Natural killer cell (primary cell): ENCODE results near the gene C22orf15. TPM values are rescaled to one million over a fixed set of nuclear protein-coding genes. Genes with fewer than 3 reads are reported as not detected.

Experiments used
- ATAC-seq, 3 donors: fragments of 150-1000 bp in 2 of 3; fragments of 200-7000 bp in 1 of 3; cut with Tn5 transposase; 1 replicate in 1 of 3; 2 replicates in 2 of 3; pipeline ENCODE4 v1.10.0; 2021; ENCODE audit warnings: mild to moderate bottlenecking in 2 of 3, moderate library complexity in 2 of 3
- DNase-seq, 2 donors: peaks; one replicate each; pipeline versions ENCODE4 v3.0.0 to v3.0.0-alpha.2; 2013 to 2021; ENCODE audit warnings: mixed read lengths in 1 of 2
- H3K27ac ChIP-seq: one replicate; pipeline ENCODE4 v1.5.1; 2013; ENCODE audit warnings: mild to moderate bottlenecking, low read length
- H3K27me3 ChIP-seq: one replicate; pipeline ENCODE4 v1.6.1; 2013; ENCODE audit warnings: low read length; ENCODE audit not compliant: control insufficient read depth, insufficient read depth
- H3K36me3 ChIP-seq: one replicate; pipeline ENCODE4 v1.6.1; 2013; ENCODE audit warnings: low read length; ENCODE audit not compliant: control insufficient read depth, insufficient read depth
- H3K4me1 ChIP-seq: one replicate; pipeline ENCODE4 v1.6.1; 2013; ENCODE audit warnings: low read length; ENCODE audit not compliant: control insufficient read depth, insufficient read depth
- H3K4me3 ChIP-seq: one replicate; pipeline ENCODE4 v1.5.1; 2013; ENCODE audit warnings: low read length
- H3K9me3 ChIP-seq: one replicate; pipeline ENCODE4 v1.6.1; 2013; ENCODE audit warnings: low read length; ENCODE audit not compliant: control insufficient read depth, insufficient read depth
- H3K27ac Mint-ChIP-seq, 2 donors: one replicate each; pipeline ENCODE4 v1.8.0; 2022; ENCODE audit warnings: mild to moderate bottlenecking in 2 of 2, mixed read lengths in 2 of 2, moderate library complexity in 1 of 2
- H3K27me3 Mint-ChIP-seq, 2 donors: one replicate each; pipeline ENCODE4 v1.8.0; 2022; ENCODE audit warnings: low read depth in 2 of 2, mixed read lengths in 2 of 2
- H3K36me3 Mint-ChIP-seq: one replicate; pipeline ENCODE4 v1.8.0; 2022; ENCODE audit warnings: mixed read lengths
- H3K4me1 Mint-ChIP-seq, 2 donors: one replicate each; pipeline ENCODE4 v1.8.0; 2022; ENCODE audit warnings: mixed read lengths in 2 of 2
- H3K4me3 Mint-ChIP-seq: one replicate; pipeline ENCODE4 v1.8.0; 2022; ENCODE audit warnings: mild to moderate bottlenecking, moderate library complexity, mixed read lengths
- H3K9me3 Mint-ChIP-seq, 2 donors: one replicate each; pipeline ENCODE4 v1.8.0; 2022; ENCODE audit warnings: mixed read lengths in 2 of 2
- CTCF ChIP-seq: fragments of 200-600 bp; IDR thresholded peaks from one replicate; pipeline ENCODE4 v1.8.0; 2022; ENCODE audit warnings: antibody characterized with exemption
- whole genome bisulfite sequencing: methylation state at CpG from one replicate; pipeline ENCODE4 v1.1.7; 2013; ENCODE audit warnings: missing lambda C conversion rate; ENCODE audit not compliant: insufficient coverage; 5-methylcytosine and 5-hydroxymethylcytosine counted together
- intact Hi-C: fragments of 100-400 bp; cut with micrococcal nuclease; formaldehyde crosslinking; loops from one replicate; pipeline ENCODE4 v1.14.2; 2022
- total RNA-seq, 4 donors: library from RNA; stranded (reverse); fragments of 120-200 nt in 1 of 4; gene quantifications; one replicate each; pipeline versions ENCODE4 v1.2.3 to v1.2.4, GENCODE V29; 2013 to 2022

C22orf15 gene
- total RNA-seq, 3 donors from 2014 or later (not counting 1 experiment from before 2014, with no cell fraction given): not detected

DNA sequence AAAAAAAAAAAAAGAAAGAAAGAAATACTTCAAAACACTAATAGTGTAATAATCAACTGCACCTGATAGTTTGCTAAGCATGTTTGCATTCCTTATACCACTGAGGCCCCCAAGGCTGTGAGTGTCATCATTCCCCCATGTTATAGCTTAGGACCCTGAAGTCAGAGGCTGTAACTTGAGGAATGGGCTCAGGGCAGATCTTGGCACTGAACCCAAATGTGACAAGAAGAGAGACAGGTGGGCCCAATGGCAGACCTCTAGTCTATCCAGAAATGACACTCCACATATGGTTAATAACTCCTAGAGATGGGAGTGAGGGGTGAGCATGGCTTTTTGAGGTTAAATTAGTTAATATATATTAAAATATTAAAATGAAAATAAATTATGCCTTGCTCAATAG lies 25.1 kb upstream of the C22orf15 start:
- H3K4me1 ChIP-seq: no peaks in the 10 kb centered on the region
- Mint-ChIP-seq H3K36me3 (no peaks in the 10 kb centered on the region), H3K27ac (no peak overlapping the region), H3K27me3 (no peaks in the 10 kb centered on the region), H3K4me1 (no peaks in the 10 kb centered on the region), H3K4me3 (no peak overlapping the region), H3K9me3 (no peaks in the 10 kb centered on the region)
- H3K27me3 ChIP-seq: no peaks in the 10 kb centered on the region
- H3K27ac ChIP-seq: no peak overlapping the region
- ATAC-seq (no peak), DNase-seq (no peak)
- H3K4me3 ChIP-seq: no peak overlapping the region
- no peak for TF ChIP-seq CTCF
- H3K9me3 ChIP-seq: no peaks in the 10 kb centered on the region
- intact Hi-C loops: no loop called here
- peaks cover 9% of the 10 kb centered on the region for H3K36me3 ChIP-seq

- peaks cover 12 to 19% of the 10 kb centered on the region in 2 donors for H3K4me1 Mint-ChIP-seq
- no peak overlapping the region for H3K27ac Mint-ChIP-seq
- WGBS: 96% methylated on average over 7 of the region's 7 CpGs
- intact Hi-C loops: no loop called here
- H3K27me3 ChIP-seq: no peaks in the 10 kb centered on the region
- H3K4me1 ChIP-seq: no peaks in the 10 kb centered on the region
- no peak for DNase-seq
- TF ChIP-seq CTCF: no peak
- H3K36me3 ChIP-seq: peaks cover 28% of the 10 kb centered on the region
- no peak overlapping the region for H3K4me3 ChIP-seq
- H3K27me3 Mint-ChIP-seq: no peaks in the 10 kb centered on the region
- no peak for ATAC-seq
- H3K27ac ChIP-seq: no peak overlapping the region
- peaks cover 13% of the 10 kb centered on the region for H3K36me3 Mint-ChIP-seq
- no peaks in the 10 kb centered on the region for H3K9me3 ChIP-seq
- H3K9me3 Mint-ChIP-seq: no peaks in the 10 kb centered on the region
- H3K4me3 Mint-ChIP-seq: no peak overlapping the region
Observed at GRCh38 chr22:23742505-23743264, 20.1 kb upstream of the C22orf15 start.

- Histone ChIP-seq H3K27me3 (no peaks in the 10 kb centered on the region), H3K4me3 (no peak overlapping the region), H3K27ac (no peak overlapping the region), H3K36me3 (peaks cover 28% of the 10 kb centered on the region), H3K4me1 (no peaks in the 10 kb centered on the region), H3K9me3 (no peaks in the 10 kb centered on the region)
- H3K27me3 Mint-ChIP-seq: no peaks in the 10 kb centered on the region
- H3K27ac Mint-ChIP-seq: no peak overlapping the region
- TF ChIP-seq CTCF: no peak
- DNase-seq (no peak), ATAC-seq (no peak)
- peaks cover 12 to 19% of the 10 kb centered on the region in 2 donors for H3K4me1 Mint-ChIP-seq
- WGBS: 96% methylated on average over 2 of the region's 2 CpGs
- H3K4me3 Mint-ChIP-seq: no peak overlapping the region
- H3K36me3 Mint-ChIP-seq: peaks cover 13% of the 10 kb centered on the region
- intact Hi-C loops: no loop called here
- H3K9me3 Mint-ChIP-seq: no peaks in the 10 kb centered on the region
Observed at GRCh38 chr22:23743303-23743705, 19.5 kb upstream of the C22orf15 start.

GRCh38 chr22:23744001-23744400 lies 18.8 kb upstream of the C22orf15 start:
- Histone ChIP-seq H3K9me3 (no peaks in the 10 kb centered on the region), H3K27ac (no peak overlapping the region), H3K27me3 (no peaks in the 10 kb centered on the region), H3K4me3 (no peak overlapping the region), H3K4me1 (no peaks in the 10 kb centered on the region), H3K36me3 (peaks cover 28% of the 10 kb centered on the region)
- Mint-ChIP-seq H3K27me3 (no peaks in the 10 kb centered on the region), H3K4me1 (peaks cover 12 to 19% of the 10 kb centered on the region in 2 donors), H3K9me3 (no peaks in the 10 kb centered on the region), H3K27ac (no peak overlapping the region), H3K4me3 (no peak overlapping the region), H3K36me3 (peaks cover 13% of the 10 kb centered on the region)
- intact Hi-C loops: no loop called here
- no peak for ATAC-seq
- WGBS: 98% methylated on average over 13 of the region's 13 CpGs
- DNase-seq: no peak
- TF ChIP-seq CTCF: no peak
